Body of pancreas (tissue), 4 donors: ENCODE results near the gene DLL4.

Experiments used
- CTCF ChIP-seq, 7 experiments: fragments of 450-650 bp in 4 of 7; fragments of 200-600 bp in 3 of 7; sonication (generic) in 3 of 7; IDR thresholded peaks; one replicate each; pipeline ENCODE4 v1.5.1; 2016 to 2019; ENCODE audit warnings: antibody characterized with exemption in 7 of 7
- POLR2A ChIP-seq, 3 donors: fragments of 450-650 bp; IDR thresholded peaks; one replicate each; pipeline ENCODE4 v1.6.1; 2016; ENCODE audit warnings: antibody characterized with exemption in 3 of 3, mild to moderate bottlenecking in 2 of 3

GRCh38 chr15:40906991-40907802 lies 21.9 kb upstream of the DLL4 start:
- TF ChIP-seq CTCF (IDR thresholded peaks at IDR 0.05): no peak
- no peak for TF ChIP-seq POLR2A (IDR thresholded peaks at IDR 0.05)
